ENCODE data around the gene TPTE.
"Not testable (repeated sequence)": the region's sequence is repeated elsewhere in the genome, so short reads cannot be mapped to it uniquely, and the experiment has no call there.

DNA sequence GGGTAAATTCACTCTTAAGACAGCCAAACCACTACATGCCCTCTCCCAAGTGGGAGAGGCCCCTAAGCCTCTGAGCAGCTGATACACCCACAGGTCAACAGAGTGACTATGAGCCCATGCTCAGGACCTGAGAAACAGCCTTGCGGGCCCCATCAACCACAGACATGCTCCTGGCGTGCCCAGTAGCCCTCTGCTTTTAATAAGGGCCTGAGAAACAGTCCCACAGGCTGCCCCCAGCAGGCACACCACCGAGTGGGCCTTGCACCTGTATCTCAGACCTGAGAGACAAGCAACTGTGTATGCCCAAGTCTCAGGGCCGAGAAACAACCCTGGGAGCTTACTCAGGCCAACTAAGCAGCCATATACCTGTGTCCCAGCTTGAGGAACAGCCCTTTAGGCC lies 26.5 kb downstream of the TPTE start:
- TF ChIP-seq POLR2A (IDR thresholded peaks at IDR 0.05; ENCODE audit: low read depth, low read length); POLR2AphosphoS5 (IDR thresholded peaks at IDR 0.05; ENCODE audit: low read depth, low read length); TAF1 (IDR thresholded peaks at IDR 0.05; ENCODE audit: borderline replicate concordance, low read depth, low read length): not testable (repeated sequence)

Data from GM12892 (cell line).